GM18519 (cell line): ENCODE measurements around the gene RRAS2.
"Not testable (repeated sequence)": the region's sequence is repeated elsewhere in the genome, so short reads cannot be mapped to it uniquely, and the experiment has no call there.

Experiments used
- ATAC-seq: cut with Tn5 transposase; IDR thresholded peaks from one replicate; pipeline ENCODE4 v1.9.1; 2021; ENCODE audit warnings: mild to moderate bottlenecking, moderate library complexity; ENCODE audit not compliant: unreplicated experiment, low FRiP score

Gene RRAS2

DNA sequence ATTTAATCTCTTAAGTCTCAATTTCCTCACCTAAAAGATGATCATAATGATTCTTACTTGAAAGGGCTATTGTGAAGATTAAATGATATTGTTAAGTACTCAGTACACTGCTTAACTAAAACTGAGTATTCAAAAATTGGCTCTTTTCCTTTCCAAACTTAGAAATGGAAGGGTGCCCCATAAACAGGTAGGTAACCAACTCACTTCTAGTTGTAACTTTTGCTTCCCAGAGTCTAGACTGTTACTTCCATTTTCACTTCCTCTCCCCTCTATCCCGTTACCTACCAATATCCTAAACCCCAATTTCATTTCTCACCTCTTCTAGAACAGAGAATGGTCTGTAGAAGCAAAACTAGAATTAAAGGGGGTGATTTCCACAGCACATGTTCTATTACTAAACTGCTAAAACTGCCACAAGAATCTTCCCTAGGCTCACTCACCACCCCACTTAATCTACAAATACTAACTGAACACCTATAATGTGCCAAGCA, 50.0 kb downstream of the RRAS2 start:
- peak; percentile 23 for ATAC-seq

DNA sequence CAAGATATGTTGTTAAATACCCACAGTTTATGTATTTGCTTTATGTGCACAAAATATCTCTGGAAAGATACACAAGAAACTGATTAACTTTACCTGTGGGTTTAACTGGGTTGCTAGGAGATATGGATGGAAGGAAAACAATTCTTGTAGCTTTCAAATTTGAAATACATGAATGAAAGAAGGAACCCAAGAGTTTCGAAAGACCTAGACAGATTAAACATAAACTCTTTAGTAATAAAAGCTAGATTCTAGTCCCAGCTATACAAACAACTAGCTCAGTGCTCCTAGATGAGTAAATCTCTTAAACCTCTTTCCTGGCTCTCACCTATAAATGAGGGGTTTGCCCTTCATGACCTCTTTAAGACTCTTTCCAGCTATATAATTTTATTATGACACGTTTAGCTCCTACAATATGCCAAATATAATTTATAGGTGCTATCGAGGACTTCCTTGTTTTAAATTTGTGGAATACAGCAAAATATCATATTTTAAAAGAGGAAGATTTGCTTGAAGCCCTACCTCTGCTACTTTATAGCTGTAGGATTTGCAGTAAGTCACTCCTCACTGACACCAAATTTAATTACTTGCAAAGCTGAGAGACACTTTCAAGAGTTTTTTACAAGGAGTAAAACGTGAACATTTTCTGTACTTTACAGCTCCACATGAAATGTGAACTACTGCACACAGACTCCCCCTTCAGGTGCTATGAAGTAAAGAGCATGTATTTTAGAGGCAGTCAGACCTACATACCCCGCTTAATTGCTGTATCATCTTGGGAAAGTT, 50.7 kb downstream of the RRAS2 start:
- ATAC-seq: peak; percentile 43

DNA sequence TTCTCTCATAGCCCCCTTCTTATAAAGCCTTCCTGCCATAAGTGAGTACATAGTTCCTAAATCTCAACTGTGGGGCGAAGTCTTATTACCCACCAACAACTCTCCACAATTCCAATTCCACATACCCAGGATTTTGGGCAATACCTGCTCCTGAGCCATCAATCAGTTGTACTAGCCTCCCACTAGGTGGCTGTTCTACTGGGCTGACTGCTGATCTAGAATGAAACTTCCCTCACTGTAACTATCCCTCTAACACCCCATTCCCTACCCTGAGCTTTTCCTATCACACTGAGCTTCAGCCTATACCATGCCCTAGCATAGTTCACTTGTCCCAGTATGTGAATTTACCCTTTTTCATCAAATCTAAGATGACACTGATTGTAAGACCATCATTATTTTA, 52.5 kb downstream of the RRAS2 start:
- ATAC-seq: no peak

DNA sequence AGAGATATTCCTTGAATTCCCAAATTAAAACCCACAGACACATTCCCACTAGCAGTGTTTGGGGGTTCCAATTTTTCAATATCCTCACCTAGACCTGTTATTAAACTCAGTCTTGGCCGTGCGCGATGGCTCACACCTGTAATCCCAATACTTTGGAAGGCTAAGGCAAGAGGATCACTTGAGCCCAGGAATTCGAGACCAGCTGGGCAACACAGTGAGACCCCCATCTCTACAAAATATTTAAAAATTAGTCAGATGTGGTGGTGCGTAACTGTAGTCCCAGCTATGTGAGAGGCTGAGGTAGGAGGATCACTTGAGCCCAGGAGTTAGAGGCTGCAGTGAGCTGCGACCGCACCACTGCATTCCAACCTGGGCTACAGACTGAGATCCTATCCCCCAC, 53.3 kb downstream of the RRAS2 start:
- ATAC-seq: no peak

DNA sequence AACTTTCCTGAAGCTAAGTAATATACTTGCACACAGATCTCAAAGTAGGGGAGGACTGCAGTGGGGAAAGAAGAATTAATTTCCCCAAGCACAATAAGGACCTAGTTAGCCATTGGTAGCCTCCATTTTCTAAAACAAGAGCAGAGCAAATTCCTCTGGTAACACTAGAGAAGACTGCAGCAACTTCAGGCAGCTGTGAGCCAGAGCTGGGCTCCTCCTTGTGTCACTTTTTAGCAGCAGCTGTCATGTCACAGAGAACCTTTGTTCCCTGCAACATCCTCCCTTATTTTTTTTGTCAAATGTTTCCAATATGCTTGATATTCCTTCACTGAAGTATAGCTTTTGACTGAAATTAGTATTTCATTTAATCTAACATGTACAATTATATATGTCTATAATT, 54.4 kb downstream of the RRAS2 start:
- no peak for ATAC-seq

DNA sequence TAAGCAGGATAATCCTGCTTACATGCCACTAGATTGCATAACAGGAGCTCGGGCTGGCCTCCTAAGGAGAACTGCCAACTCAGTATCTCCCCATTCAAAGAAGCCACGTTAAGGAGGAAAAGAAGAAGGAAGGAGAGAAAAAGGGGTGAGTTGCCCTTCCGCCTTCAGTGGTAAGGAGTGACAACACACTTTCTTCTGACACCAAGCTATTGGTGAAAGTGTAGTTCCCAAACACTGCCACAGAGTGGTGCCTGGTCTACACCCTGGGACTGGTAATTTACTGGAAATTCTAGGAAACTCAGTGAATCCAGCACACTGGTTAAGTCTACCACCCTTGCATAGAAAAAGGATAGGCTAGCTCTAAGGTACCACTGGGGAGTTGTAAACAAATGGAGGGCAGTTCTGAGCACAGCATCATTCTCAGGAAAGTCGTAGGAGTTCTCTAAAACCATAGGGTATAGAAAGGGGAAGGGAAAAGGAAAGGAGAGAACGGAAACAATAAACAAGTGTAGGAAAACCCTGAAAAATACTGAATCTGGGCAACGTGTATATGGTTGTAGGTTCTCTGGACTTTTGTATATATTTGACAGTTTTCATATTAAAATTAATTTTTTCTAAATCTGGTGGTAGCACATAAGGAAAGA, 58.2 kb downstream of the RRAS2 start:
- peak; percentile 67 for ATAC-seq

DNA sequence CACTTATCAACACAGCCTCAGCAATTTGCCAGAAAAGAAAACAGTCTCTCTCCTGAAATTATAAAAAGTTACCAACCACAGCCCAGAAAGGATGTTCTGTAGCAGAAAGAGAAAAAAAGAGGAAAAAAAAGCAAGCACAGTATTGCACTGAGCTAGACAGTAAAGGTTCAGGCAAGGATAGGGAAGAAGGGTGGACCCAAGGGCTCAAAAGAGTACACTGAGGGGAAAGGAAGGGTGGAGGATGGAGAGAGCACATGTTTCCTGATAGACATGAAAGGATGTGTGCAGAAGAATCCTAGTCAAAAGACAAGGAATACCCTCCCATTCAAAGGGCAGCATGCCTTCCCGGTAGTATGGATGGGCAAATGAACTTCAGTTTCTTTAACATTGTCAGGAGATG, 59.1 kb downstream of the RRAS2 start:
- ATAC-seq: no peak

DNA sequence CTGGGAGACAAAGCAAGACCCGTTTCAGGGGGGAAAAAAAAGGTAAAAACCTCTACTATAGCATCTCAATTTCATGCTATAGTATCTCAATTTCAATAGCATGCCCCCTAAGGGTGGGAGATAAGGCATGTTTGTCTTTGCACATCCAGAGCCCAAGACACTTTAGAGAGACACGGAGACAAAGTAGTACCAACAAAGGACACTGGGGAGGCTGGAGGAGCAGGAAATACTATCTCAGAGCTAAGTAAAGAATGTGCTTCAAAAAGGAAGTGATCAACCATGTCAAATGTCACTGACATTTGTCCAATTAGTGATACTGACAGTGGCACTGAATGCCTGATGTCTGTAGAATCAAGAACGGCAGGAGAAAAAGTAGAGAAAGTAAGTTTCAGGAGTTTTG, 68.6 kb downstream of the RRAS2 start:
- no peak for ATAC-seq

DNA sequence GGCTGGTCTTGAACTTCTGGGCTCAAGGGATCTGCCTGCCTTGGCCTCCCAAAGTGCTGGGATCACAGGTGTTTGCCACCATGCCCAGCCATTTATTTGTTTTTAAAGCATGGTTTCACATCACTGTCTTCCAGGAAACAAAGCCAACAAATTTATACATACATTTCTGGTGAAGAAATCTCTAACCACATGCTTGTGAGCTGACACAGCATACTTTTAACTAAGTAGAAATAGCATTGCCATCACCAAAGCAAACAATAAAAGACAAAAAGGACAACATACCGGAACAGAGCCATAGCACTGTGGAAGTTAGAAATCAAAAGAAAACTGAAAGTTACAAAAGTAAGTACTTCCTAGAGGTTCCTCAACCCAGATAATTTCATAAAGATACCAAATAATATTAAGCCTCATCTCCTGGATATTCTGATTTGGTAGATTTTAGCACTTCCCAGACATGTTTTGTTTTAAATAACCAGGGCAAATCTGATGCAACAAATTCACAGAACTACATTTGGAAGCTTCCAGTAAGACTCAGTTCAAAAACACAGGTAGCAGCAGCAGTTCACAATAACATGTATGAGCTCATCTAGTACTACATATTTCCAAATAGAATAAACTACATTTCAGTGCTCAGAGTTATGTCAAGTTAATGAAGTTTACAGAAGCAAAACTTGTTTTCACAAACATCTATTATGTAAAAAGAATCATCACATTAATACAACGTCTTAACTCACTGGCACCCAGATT, 70.6 kb downstream of the RRAS2 start:
- ATAC-seq: no peak

DNA sequence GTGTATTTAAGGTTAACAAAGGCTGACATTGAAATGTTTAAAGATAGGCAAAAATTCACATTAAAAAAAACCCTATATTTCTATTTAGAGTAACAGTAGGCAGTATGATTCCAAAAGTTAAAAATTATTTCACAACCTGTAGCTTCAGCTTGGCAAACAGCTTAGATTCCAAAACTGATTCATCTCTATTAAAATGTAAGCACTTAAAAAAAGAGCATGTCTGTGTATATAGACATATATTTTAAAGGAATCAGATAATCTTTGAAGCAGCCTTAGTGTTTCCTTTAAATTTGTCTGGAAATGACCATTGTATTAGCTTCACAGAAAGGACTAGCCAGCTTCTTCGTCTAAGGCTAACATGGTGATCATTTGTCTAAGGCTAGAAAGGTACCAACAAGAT, 80.1 kb downstream of the RRAS2 start:
- not testable (repeated sequence) for ATAC-seq

DNA sequence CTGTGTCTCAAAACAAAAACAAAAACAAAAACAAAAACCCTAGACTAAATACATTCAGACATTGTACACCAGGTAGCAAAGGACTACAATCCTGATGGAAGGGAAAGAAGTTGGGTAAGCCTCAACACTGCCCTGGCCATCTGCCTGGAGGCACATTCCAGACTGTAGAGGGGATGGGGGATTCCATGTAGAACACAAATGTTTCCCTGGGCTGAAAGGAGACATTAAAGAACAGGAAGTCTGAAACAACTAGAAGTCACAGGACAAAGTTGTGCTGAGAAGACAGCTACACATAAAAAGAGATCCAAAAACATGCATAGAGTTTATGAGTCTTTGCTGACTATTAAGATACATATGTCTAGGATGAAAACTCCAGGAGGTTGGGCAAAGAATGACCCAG, 83.9 kb downstream of the RRAS2 start:
- ATAC-seq: no peak

DNA sequence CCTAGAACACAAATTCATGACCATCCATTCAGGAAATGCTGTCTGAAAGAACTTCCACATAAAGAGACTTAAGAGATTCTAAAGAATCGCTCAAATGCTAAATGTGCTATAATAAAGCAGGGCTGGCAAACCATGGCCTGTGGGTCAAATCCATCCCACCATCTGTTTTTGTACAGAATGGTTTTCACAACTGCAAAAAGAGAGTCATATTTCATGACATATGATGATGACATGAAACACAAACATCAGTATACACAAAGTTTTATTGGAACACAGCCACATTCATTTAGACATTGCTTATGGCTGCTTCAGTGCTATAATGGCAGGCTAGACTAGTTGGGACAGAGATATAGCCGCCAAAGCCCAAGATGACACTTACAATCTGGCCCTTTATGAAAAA, 85.1 kb downstream of the RRAS2 start:
- no peak for ATAC-seq

DNA sequence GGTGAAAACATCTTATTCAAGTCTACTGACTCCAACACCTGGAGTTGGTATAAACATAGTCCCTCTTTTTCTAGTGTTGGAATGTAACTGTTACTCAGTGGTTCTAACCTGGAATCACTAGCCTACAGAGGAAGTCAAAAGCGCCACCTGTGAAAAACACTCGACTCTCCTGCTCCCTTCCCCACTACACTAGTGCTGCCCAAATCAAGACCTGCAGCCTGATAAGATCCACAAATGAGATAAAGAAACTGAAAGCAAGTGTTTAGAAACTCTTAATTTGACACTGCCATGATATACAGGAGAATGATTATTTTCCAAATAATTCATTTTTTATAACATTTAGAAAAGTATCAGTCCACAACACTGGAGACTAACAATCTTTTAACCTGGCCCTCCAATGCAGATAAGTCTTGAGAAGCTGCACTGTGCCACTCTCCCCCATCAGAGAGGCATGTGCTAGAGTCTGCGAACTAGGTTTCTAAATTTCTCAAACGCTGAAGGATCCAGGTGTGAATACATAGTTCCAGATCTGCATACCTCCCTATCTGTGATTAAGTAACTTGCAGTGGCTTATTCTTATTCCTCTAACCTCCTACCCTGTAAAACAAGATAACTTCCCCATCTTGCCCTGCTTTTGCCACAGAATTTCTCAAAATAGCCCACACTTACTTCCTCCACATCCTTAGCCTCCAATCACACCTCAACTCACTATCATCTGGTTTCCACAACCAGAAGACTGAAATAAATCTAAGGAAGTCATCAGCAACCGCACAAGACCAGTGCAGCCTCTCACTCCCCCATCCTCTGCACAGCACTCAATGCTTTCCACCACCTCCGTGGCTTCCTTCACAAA, 88.1 kb downstream of the RRAS2 start:
- peak; percentile 48 for ATAC-seq

DNA sequence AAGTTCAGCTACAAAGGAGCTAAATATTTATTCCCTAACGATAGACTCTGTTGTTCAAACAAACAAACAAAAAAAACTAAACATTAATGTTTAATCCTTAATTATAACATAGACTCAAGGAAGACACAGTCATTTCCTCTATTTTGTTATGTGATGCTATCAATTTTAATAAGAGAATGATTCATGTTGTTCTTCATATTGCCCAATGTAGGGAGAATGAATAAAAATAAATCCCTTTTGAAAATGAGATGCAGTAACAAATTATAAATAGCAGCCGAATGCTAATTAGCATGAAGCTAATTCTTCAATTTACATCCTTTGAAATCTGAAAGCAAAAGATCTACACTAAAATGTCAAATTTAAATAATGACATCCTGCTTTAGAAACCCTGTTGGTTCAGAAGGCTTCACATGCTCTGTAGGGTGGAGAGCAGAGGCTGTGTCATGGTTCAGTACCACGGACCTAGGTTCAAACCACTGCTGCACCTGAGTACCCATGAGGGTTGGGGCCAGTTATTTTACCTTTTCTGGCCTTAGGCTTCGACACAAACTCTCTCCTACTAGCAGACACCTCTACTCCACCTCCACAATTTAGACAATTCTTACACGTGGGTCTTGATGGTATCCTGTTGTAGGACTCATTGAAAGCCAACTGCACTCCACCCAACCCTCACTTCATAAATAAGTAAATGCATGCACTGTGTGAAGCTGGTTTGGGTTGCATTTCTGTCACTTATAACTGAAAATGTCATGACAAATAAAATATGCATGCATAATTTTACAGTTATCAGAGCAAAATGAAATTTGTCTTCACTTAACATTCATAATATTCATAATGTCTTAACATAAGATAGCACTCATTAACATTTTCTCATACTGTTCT, 89.0 kb downstream of the RRAS2 start:
- ATAC-seq: no peak

DNA sequence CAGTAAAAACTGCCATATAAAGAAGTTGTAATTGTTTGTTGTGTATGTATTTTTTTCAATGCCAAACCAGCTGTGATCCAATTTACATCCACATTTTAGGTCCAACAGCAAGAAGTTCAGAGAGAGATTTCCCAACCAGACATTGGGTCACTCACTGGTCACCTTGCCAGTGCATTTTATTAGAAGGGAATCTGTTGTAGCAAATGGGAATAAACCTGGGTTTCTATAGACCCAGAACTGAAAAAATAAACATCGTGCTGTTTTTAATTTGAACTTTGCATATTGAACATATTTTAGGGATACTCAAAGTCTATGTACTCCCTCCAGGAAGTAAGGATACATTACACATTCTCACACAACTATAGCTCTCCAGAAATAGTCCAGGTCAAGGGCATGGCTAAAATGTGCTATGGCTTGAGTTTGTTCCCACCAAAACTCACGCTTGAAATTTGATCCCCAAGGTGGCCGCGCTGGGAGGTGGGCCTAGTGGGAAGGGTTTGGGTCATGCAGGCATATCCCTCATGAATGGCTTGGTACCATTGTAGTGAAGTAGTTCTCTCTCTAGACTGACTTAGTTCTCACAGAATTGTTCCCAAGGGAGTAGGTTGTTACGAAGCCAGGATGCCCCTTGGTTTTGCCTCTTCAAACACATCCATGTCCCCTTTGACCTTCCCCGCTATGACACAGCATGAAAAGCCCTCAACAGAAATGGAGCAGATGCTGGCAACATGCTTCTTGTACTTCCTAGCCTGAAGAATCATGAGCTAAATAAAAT, 90.9 kb downstream of the RRAS2 start:
- ATAC-seq: no peak

DNA sequence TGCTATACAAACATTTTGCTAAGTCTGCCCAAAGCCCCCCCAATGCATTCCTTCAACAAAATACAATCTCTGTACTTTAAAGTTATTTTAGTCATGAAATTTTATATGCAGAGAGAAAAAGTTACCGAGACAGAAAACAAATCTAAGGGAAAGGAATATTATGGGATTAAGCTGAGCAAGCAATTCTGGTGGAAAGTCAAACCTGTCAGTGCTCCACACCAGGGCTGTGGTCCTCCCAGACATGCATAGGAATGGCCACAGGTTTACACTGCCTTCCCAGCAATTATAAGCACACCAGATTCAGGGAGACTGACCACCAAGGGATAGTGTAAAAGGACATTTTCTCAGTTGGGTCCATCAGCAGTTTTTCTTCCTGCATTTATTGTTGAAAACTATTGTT, 92.4 kb downstream of the RRAS2 start:
- no peak for ATAC-seq

DNA sequence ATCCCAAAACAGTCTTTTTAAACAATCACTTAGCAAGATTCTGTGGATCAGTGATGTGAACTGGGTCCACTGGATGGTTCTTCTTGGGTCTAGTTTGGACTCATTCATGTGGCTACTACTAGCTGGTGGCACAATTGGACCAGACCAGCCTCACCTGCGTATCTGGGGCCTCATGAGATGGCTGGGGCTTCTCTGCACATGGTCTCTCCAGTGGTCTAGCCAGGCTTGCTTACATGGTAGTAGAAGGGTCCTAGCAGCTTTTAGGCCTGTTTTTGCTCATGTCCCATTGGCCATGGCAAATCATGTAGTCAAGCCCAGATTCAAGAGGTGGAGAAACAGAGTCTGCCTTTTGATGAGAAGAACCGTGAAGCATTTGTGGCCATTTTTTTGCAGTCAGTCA, 94.0 kb downstream of the RRAS2 start:
- no peak for ATAC-seq

DNA sequence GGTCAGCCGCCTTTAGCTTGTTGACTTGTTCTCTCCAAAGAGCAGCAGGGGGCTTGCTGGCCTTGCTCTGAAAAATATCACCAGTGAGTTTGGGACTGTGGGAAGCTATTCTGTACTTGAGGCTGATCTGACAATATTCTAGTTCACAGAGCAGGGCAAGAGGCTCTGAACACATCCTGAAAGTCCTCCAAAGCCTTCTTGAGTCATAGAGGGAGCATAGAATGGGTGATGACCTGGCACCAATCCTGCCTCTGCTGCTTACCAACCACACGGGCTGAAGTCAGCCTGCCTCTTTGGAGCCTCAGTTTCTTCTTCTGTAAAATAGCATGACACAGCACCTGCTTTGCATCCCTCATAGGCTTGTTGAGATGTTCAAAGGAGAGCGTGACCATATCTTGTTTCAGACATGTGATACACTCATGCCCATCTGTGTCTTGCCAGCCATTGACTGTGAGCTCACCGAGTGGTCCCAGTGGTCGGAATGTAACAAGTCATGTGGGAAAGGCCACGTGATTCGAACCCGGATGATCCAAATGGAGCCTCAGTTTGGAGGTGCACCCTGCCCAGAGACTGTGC, 96.6 kb downstream of the RRAS2 start:
- ATAC-seq: no peak
